Measurements from ENCODE around the gene FOXL3.
"Not testable (repeated sequence)": the region's sequence is repeated elsewhere in the genome, so short reads cannot be mapped to it uniquely, and the experiment has no call there.

FOXL3 gene

GRCh38 chr7:329691-330281 lies 39.8 kb downstream of the FOXL3 start:
- H3K4me3 ChIP-seq (ENCODE audit: low read length), result no peak overlapping the region
- DNase-seq (ENCODE audit: low read depth, low spot score), result no peak

GRCh38 chr7:330511-331230 lies 40.7 kb downstream of the FOXL3 start:
- no peak overlapping the region for H3K4me3 ChIP-seq (ENCODE audit: low read length)
- DNase-seq (ENCODE audit: low read depth, low spot score), result no peak

- no peak for DNase-seq (ENCODE audit: low read depth, low spot score)
Measured at GRCh38 chr7:332020-332517, 42.1 kb downstream of the FOXL3 start.

GRCh38 chr7:332646-333392 lies 42.8 kb downstream of the FOXL3 start:
- peak overlapping the region; percentile 16; the same call in 1 of the 2 replicates for H3K4me3 ChIP-seq (ENCODE audit: low read length)
- peak; percentile 51 for DNase-seq (ENCODE audit: low read depth, low spot score)

More at GRCh38 chr7:332020-332517, 42.1 kb downstream of the FOXL3 start:
- no peak overlapping the region for H3K4me3 ChIP-seq (ENCODE audit: low read length)

- no peak for DNase-seq (ENCODE audit: low read depth, low spot score)
- no peak overlapping the region for H3K4me3 ChIP-seq (ENCODE audit: low read length)
Measured at GRCh38 chr7:333393-333764, 43.4 kb downstream of the FOXL3 start.

- no peak overlapping the region for H3K4me3 ChIP-seq (ENCODE audit: low read length)
- no peak for DNase-seq (ENCODE audit: low read depth, low spot score)
Measured at GRCh38 chr7:334618-335357, 44.8 kb downstream of the FOXL3 start.

- H3K4me3 ChIP-seq (ENCODE audit: low read length), result no peak overlapping the region
Measured at GRCh38 chr7:335358-336148, 45.6 kb downstream of the FOXL3 start.

GRCh38 chr7:336149-336533 lies 46.2 kb downstream of the FOXL3 start:
- H3K4me3 ChIP-seq (ENCODE audit: low read length), result not testable (repeated sequence)

More at GRCh38 chr7:335358-336148, 45.6 kb downstream of the FOXL3 start:
- no peak for DNase-seq (ENCODE audit: low read depth, low spot score)

GRCh38 chr7:336810-337566 lies 47.0 kb downstream of the FOXL3 start:
- peak; percentile 44 for DNase-seq (ENCODE audit: low read depth, low spot score)
- no peak overlapping the region for H3K4me3 ChIP-seq (ENCODE audit: low read length)

More at GRCh38 chr7:336149-336533, 46.2 kb downstream of the FOXL3 start:
- not testable (repeated sequence) for DNase-seq (ENCODE audit: low read depth, low spot score)

- no peak for DNase-seq (ENCODE audit: low read depth, low spot score)
- H3K4me3 ChIP-seq (ENCODE audit: low read length), result no peak overlapping the region
Measured at GRCh38 chr7:337567-337951, 47.6 kb downstream of the FOXL3 start.

- no peak overlapping the region for H3K4me3 ChIP-seq (ENCODE audit: low read length)
- no peak for DNase-seq (ENCODE audit: low read depth, low spot score)
Measured at GRCh38 chr7:338295-339061, 48.5 kb downstream of the FOXL3 start.

- no peak overlapping the region for H3K4me3 ChIP-seq (ENCODE audit: low read length)
- DNase-seq (ENCODE audit: low read depth, low spot score), result no peak
Measured at GRCh38 chr7:339062-339342, 49.0 kb downstream of the FOXL3 start.

GRCh38 chr7:339696-340095 lies 49.7 kb downstream of the FOXL3 start:
- no peak overlapping the region for H3K4me3 ChIP-seq (ENCODE audit: low read length)
- no peak for DNase-seq (ENCODE audit: low read depth, low spot score)

GRCh38 chr7:340200-340937 lies 50.4 kb downstream of the FOXL3 start:
- H3K4me3 ChIP-seq (ENCODE audit: low read length), result no peak overlapping the region
- no peak for DNase-seq (ENCODE audit: low read depth, low spot score)

Data from Jurkat, Clone E6-1 (cell line).